GM12875 (cell line): ENCODE results near the gene ATP7B.
A peak's percentile ranks its signal among the peaks of the same experiment; 100 is the strongest.

ENCODE experiments used
- H3K4me3 ChIP-seq: one replicate; pipeline ENCODE4 v1.5.1; 2011; ENCODE audit warnings: low read depth, low read length, control low read depth
- CTCF ChIP-seq: IDR thresholded peaks from 2 replicates; pipeline ENCODE4 v1.5.1; 2011; ENCODE audit warnings: low read depth, mild to moderate bottlenecking, control low read depth, inconsistent platforms, low read length, moderate library complexity, borderline replicate concordance; ENCODE audit not compliant: insufficient read depth

ATP7B gene

GRCh38 chr13:51970349-51970748 lies 40.9 kb downstream of the ATP7B start:
- no peak for TF ChIP-seq CTCF

GRCh38 chr13:51967482-51968446 lies 43.5 kb downstream of the ATP7B start:
- no peak overlapping the region for H3K4me3 ChIP-seq
- no peak for TF ChIP-seq CTCF

More at GRCh38 chr13:51970349-51970748, 40.9 kb downstream of the ATP7B start:
- no peak overlapping the region for H3K4me3 ChIP-seq

GRCh38 chr13:51966186-51966585 lies 45.1 kb downstream of the ATP7B start:
- no peak for TF ChIP-seq CTCF
- no peak overlapping the region for H3K4me3 ChIP-seq

- no peak overlapping the region for H3K4me3 ChIP-seq
- no peak for TF ChIP-seq CTCF
Measured at GRCh38 chr13:51961493-51962403, 49.5 kb downstream of the ATP7B start.

- no peak for TF ChIP-seq CTCF
- H3K4me3 ChIP-seq: no peak overlapping the region
Measured at GRCh38 chr13:51960766-51961165, 50.5 kb downstream of the ATP7B start.

GRCh38 chr13:51959773-51960172 lies 51.5 kb downstream of the ATP7B start:
- no peak overlapping the region for H3K4me3 ChIP-seq
- TF ChIP-seq CTCF: peak; percentile 38; the same call in 1 of the 2 replicates

- no peak for TF ChIP-seq CTCF
- H3K4me3 ChIP-seq: no peak overlapping the region
Measured at GRCh38 chr13:51958217-51958547, 53.1 kb downstream of the ATP7B start.
